Islet of Langerhans (tissue), 1 donor: Measurements from ENCODE around the gene TFPI2.
A peak's percentile ranks its signal among the peaks of the same experiment; 100 is the strongest.
"Not testable (repeated sequence)": the region's sequence is repeated elsewhere in the genome, so short reads cannot be mapped to it uniquely, and the experiment has no call there.

Experiments
- FAIRE-seq: peaks from one replicate; lab custom pipeline; 2011; peaks lifted over from hg19 to GRCh38; lab: Jason Lieb, UNC

TFPI2 gene, protein sequence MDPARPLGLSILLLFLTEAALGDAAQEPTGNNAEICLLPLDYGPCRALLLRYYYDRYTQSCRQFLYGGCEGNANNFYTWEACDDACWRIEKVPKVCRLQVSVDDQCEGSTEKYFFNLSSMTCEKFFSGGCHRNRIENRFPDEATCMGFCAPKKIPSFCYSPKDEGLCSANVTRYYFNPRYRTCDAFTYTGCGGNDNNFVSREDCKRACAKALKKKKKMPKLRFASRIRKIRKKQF

DNA sequence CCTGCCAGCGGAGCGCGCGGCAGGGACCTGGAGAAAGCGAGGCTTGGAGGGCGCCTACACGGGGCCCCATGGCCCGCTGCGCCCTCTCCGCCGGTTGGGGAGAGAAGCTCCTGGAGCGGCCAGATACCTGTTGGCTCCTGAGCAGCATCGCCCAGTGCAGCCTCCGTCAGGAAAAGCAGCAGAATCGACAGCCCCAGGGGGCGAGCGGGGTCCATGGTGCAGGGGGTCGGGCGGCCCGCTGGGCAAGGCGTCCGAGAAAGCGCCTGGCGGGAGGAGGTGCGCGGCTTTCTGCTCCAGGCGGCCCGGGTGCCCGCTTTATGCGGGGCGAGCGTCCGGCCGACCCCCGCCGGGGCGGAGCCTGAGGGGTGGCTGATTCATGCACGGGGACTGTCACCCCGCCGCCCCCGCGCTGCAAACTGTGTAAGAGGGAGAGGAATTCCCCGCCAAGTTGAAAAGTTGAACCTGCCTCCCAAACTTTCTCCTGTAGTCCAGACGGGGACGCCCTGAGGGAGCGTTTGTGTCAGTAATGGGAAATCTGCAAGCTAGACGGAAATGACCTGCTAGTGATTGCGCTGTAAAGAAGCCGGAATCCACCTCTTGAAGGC lies at the start of gene TFPI2:
TSS of gene TFPI2 (minus strand) at position 290 of the 605 bp plus-strand sequence. CDS start at position 215, 75 bp downstream.
- FAIRE-seq, result no peak

DNA sequence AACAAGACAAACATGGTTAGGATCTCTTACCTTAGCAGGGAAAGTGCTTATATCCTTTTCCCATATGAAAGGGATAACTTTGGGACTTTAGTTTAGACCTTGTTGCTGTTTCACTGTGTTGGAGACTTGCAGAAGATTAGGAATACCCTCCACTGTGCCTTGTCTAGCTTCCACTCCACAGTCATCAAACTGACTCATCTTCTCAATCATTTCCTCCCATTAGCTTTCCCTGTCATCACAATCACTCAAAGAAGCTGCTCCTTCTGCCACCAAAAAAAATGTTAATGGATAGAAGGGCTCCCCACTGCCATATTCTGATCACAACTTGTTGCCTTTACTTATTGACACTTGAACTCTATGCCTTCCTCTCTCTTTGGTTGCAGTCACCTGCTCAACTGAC lies 47.7 kb upstream of the TFPI2 start:
- no peak for FAIRE-seq

DNA sequence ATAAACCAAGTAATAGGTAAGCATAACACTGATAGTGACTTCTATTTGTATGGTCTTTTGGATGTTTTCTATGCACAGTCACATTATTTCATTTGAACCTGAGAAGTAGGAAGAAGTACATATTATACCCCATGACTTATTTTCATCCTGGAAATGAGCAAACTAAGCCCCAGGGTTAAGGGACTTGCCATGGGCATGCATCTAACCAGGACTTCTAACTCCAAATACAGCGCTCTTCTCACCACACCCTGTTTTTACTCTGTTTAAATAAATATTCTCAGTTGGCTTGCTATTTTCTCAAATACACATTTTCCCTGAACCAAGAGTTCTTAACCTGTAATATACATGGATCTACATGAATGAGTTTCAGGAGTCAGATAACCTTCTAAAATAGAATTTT lies 47.3 kb upstream of the TFPI2 start:
- FAIRE-seq, result no peak

DNA sequence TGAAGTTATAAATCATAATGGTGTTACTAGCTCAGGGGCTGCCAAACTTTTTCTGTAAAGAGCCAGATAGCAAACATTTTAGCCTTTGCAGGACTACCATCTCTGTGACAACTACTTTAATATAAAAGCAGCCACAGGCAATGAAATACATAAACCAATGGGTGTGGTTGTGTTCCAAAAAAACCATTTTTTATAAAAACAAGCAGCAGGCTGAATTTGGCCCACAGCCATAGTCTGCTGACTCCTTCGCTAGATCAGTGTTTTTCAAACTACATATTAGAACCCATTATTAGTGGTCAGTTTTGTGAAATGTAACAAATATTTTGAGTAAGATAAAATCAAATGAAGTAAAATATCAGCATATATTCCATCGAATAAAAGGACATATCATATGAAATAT lies 44.5 kb upstream of the TFPI2 start:
- FAIRE-seq, result no peak

DNA sequence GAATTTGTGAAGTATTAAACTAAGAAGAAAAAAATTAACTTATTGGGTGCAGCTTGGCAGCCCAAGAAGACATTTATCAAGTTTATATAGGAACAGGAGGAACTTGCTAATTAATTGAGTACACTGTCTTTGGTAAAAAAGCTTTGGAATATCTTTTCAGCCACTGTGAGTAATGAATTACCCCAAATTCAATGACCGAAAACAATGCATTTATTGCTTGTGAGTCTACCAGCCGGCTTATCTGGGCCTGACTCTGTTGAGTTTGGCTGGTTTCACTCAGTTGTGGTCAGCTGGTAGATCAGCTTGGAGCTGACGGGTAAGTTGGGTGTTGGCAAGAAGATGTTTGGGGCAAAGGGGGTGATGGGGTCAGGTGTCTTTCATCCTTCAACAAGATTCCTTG lies 42.6 kb upstream of the TFPI2 start:
- no peak for FAIRE-seq

DNA sequence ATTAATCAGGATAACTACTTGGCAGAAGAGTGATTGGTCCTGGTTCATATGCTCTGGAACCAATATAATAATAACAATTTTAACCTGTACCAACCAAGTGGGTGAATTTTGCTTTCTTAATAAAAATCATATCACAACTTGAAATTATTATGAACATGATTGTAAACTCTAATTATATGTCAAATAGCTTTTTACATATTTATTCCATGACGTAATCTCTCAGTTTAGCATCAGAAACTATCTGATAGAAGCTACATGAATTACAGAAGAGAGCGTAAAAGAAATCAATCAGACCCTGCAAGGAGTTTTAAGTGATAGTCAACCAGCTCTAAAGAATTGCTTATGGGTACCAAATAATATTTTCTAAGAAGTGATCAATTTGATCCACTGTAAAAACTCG lies 41.1 kb upstream of the TFPI2 start:
- FAIRE-seq, result no peak

DNA sequence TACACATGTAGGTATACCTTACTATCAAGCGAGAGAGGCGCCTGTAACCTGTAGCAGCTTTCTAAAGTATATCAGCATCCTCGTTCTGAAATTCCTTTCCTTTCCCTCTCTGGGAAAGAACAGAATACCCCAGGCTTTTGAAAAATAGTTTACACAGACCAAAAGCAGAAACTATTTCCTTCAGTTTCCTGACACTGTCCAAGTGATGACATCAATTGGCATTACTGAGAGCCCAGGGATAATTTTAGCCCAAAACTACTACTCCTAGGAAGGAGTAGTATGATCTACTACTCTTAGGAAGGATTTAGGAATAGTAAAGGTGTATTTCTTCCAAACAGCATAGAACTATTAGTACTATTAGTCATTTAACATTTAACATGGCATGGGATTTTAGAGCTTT lies 37.0 kb upstream of the TFPI2 start:
- no peak for FAIRE-seq

DNA sequence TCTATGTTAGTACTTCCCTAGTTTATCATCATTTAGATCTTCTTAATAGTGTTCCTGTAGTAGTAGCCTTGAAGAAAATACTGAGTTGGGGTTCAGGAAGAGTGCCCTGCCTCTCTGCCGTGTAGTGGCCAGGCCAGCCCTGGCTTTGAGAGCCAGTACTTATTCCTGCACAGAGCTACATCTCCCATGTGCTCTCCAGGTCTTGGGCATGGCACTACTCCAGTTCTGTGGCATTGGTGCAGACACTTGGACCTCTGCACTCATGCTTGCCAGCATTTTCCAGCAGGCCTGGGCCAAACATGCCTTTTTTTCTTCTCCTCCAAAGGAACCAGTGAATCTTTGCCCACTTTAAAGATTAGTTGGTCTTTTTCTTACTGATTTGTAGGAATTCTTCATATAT lies 36.2 kb upstream of the TFPI2 start:
- FAIRE-seq, result no peak

DNA sequence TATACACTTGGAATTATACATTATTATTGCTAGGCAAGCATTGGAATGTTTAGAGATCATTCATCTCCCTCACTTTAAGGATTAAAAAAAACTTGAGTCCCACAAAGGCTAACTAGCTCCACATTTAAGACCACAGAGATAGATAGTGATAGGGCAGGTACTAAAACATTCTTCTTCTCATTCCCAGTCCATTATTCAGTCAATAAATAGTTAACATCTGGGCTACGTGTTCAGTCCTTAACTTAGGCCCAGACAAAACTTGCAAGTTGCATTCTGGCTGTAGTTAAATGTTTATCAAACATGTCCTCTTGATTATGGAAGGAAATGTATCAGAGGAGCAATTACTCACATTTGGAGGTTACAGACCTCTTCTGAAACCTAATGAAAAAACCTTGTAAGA lies 33.4 kb upstream of the TFPI2 start:
- FAIRE-seq, result no peak

DNA sequence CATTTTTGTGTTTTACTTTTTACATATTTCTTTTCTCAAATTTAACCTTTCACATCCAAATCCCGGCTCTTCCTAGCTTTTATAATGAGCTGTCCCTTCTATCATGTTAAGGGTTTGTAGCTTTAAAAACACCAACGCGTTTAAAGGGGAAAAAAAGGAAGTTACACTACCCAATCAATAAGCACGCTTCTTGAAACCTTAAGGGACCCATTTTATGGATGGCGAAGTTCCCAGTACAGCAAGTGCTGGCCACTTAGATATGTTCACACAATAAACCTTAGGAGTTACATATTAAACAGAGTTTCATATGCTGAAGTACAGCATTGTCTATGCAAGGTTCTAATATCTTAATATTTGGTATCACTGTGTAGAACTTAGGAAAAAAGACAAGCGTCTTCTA lies 32.7 kb upstream of the TFPI2 start:
- FAIRE-seq, result no peak

DNA sequence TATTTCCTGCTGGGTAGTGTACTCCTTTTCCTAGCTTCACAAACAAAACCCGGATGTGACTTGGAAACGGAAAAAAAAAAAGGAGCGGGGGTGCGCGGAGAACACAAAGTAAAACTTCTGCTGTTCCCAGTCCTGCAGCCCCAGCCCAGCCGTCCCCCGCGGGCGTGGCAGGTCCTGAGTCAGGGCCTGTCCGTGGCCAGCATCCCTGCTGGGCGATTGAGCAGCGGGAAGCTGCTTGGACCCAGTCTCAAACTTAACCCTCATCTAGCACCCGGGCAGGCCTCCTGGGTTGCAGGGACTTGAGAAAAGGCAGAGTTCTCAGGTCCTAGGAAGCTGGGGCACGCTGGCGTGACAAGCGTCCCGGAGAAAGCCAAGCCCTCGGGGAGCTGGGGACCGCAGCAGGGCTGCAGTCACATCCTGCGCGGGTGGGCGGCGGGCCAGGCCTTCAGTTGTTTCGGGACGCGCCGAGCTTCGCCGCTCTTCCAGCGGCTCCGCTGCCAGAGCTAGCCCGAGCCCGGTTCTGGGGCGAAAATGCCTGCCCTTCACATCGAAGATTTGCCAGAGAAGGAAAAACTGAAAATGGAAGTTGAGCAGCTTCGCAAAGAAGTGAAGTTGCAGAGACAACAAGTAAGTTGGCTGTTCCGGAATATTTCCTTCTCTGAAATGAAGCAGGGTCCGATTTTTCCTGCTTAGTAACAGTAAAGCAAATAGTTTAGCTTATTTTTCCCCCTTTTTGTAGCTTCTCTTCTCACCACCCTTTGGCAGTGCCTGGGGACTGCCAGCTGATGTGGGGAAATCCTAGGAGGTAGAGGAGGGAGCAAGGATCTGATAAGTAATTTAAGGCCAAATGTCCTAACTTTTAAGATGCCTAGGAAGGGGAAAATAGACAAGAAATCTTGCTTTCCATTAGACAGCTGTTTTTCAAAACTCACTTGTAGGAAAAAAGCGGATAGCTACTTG lies 31.3 kb upstream of the TFPI2 start, which contains the start of gene GNG11:
TSS of gene GNG11 (plus strand) at position 129 of the 960 bp plus-strand sequence. CDS start at position 532, 403 bp downstream.
- FAIRE-seq, result no peak

DNA sequence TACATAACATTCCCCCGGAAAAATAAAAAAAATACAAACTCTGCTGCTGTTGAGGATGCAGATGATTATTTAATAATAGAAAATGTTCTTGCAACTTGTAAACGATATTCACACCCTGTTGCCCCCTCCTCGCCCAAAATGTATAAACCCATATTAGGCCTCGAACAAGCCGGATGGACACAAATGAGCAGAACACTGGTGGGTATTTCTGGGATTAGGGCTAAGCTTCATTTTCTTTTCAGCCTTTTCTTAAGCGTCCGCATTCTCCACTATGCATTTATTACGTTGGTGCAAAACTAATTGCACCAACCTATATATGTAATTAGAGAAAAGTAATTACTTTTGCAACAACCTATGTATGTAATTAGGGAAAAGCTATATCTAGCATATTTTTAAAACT lies 30.6 kb upstream of the TFPI2 start:
- FAIRE-seq, result no peak

DNA sequence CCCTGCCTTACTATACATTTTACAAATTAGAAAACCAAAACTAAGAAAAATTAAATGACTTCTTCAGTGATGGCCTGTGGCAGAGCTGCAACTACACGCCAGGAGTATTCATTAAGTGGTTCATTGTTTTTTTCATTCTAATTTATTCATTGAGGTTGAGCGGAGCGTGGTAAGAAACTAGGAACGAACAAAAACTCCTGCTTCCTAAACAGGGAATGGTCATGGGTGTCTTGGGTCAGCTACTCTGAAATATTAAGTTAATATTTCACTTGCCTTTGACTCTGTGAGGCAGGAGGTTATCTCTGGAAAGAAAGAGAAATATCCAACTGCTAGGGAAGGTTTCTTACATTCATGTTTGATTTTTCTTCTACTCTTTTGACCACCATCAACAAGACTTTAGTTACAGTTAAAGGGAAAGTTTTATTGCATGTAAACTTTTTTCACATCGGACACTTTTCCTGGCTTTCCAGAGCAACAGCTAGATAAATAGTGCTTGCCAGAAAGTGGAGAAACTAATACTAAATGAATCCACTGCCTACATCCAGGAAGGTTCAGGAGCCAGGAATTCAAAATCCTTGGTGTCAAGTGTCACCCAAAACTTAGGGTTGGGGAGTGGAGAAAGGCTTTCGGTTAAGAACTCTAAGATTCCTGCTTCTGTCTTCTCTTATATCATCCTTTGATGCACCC lies 30.1 kb upstream of the TFPI2 start:
- no peak for FAIRE-seq

DNA sequence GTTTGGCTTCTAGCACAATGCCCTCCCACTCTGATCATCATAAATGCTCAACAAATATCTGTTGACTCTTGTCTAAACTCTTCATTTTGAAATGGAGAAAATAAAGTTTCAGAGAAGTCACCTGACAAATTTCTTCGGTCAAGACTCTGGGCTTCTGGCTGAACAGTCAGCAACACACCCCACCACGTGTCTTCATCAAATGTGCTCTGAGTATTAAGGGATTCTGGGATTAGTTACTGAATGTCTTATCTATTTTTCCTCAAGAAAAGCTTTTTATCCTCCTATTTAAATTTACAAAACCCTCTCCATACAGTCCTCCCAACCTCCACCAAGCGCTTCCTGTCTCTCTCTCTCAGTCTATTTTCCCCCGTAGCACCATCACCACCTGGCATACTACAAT lies 25.8 kb upstream of the TFPI2 start:
- FAIRE-seq, result not testable (repeated sequence)

DNA sequence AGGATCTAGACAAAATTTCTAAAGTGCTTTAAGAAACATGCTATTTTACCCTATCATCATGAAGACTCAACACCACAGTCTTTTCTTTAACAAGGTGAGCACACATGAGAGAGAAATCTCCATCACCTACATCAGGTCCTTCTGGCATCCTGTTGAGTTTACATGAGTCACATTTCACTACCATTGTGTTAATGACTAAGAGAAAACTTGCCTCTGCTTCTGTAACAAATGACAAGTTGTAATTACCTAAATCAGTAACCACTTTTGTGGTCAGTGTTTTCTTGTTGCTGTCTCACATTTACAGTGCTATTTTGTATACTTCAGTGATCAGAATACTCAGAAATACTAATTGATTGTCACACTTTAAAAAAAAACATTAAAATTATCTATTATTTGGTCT lies 25.3 kb upstream of the TFPI2 start:
- FAIRE-seq, result peak; percentile 38

DNA sequence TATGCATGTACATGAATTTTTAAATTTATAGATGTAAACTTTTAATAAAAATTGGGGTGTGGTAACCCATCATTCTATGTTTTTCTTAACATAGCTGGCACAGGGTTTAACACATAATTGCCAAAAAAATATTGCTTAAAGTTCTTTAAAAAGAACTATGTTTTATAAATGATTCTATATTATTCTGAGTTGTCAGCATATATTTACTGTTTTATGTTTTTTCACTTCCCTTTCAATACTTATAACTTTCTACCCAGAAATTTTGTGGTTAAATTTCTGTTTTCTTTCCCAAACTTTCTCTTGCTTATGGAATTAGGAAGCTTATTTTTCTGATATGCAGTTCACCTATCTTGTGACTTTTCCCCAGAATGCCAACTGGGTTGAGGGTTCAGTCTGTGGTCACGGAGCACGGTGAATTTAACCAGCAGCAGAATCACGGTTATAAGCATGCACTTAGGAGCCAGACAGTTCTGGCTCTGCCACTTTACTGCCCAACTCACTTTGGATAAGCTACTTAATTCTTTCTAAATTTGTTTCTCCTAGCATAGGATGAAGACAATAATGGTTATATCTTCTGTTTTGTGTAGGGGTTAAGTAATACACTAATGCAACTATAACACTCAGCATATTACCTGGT lies 24.8 kb upstream of the TFPI2 start:
- FAIRE-seq, result not testable (repeated sequence)

DNA sequence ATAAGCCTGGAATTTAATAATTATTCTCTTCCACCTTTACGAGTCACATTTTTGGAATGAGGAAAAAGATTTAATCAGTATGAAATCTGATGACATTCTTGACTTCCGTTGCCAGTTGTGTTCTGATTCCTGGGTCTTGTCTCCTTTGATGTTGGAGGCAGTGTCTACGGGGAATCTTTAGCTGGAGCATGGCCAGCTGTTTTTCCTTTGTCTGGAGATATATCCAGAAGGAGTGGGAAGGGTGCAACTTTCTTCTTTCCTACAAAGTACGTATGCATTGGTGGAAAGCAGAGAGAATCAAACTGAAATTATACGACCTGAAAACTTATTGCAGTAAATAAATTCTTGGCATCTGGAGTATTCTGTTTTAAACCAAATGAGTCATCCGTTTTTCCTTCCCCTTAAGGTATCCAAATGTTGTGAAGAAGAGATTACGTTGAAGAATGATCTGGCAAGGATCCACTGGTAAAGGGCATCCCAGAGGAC lies 24.1 kb upstream of the TFPI2 start:
- FAIRE-seq, result no peak

DNA sequence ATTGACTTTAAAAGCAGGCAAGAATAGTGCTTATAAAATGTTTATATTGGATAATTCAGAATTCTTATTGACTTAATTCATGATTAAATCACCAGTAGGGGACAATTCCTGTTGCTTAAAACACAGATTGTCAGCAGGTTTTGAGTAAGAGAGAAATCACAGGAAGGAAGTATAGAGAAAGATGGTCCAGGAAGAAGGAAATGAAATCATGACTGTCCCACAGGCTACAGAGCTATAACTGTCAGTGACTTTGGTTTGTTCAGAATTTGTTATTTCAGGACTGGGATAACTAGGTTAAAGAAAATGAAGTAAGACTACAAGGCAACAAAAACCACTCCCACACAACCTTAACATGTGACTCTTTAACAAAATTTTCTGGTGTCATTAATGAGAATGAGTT lies 22.6 kb upstream of the TFPI2 start:
- no peak for FAIRE-seq

DNA sequence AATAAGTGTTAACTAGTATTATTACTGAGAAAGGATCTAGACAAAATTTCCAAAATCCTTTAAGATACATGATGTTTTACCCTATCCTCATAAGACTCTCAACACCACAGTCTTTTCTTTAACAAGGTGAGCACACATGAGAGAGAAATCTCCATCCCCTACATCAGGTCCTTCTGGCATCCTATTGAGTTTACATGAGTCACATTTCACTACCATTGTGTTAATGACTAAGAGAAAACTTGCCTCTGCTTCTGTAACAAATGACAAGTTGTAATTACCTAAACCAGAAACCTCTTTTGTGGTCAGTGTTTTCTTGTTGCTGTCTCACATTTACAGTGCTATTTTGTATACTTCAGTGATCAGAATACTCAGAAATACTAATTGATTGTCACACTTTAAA lies 21.1 kb upstream of the TFPI2 start:
- not testable (repeated sequence) for FAIRE-seq

DNA sequence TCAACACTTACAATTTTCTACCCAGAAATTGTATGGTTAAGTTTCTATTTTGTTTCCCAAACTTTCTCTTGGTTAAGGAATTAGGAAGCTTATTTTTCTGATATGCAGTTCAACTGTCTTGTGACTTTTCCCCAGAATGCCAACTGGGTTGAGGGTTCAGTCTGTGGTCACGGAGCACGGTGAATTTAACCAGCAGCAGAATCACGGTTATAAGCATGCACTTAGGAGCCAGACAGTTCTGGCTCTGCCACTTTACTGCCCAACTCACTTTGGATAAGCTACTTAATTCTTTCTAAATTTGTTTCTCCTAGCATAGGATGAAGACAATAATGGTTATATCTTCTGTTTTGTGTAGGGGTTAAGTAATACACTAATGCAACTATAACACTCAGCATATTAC lies 20.7 kb upstream of the TFPI2 start:
- FAIRE-seq, result not testable (repeated sequence)

DNA sequence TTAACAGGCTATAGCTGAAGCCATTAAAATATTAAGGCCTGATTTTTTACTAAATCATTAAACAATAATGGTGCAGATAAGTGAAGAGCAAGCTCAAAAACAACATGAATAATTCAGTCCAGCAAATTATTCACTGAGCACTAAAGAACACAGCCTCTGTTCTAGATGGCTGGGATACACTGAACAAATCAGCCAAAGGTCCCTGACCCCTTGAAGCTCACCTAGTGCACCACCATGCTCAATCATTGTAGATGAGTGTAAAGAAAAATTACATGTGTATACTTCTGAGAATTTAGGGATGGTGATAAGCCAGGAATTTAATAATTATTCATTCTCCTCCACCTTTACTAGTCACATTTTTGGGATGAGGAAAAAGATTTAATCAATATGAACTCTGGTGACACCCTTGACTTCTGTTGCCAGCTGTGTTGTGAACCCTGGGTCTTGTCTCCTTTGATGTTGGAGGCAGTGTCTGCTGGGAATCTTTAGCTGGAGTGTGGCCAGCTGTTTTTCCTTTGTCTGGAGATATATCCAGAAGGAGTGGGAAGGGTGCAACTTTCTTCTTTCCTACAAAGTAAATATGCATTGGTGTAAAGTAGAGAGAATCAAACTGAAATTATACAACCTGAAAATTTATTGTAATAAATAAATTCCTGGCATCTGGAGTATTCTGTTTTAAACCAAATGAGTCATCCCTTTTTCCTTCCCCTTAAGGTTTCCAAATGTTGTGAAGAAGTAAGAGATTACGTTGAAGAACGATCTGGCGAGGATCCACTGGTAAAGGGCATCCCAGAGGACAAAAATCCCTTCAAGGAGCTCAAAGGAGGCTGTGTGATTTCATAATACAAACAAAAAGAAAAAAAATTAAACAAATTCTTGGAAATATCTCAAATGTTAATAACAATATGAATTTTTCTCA lies 19.8 kb upstream of the TFPI2 start:
- FAIRE-seq, result no peak
